GM12874 (cell line): ENCODE results near the gene TOR1AIP1.

Experiments
- TF ChIP-seq, protein P1 (sequence below): IDR thresholded peaks from 2 replicates; pipeline ENCODE4 v1.5.1; 2011; ENCODE audit warnings: low read depth, mild to moderate bottlenecking, control low read depth, low read length, moderate library complexity; ENCODE audit not compliant: insufficient read depth

Gene TOR1AIP1

DNA sequence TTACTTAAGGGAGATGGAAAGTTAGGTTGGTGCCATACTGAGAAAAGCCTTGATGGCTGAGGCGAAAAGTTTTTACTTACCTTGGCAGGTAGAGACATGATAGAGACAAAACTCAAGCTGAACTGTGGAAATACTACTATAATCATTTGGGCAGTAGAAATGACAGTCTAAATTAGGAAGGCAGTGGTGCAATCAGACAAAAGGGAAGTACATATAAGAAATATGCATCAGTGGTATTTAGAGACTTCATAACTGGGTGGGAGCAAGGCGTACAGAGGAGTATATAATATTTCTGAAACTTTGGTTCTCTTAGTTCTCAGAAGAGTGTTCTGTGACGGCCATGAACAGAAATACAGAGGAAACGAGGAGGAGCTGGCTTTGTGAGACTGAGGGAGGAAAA lies 70.1 kb downstream of the TOR1AIP1 start:
- TF ChIP-seq, protein P1, sequence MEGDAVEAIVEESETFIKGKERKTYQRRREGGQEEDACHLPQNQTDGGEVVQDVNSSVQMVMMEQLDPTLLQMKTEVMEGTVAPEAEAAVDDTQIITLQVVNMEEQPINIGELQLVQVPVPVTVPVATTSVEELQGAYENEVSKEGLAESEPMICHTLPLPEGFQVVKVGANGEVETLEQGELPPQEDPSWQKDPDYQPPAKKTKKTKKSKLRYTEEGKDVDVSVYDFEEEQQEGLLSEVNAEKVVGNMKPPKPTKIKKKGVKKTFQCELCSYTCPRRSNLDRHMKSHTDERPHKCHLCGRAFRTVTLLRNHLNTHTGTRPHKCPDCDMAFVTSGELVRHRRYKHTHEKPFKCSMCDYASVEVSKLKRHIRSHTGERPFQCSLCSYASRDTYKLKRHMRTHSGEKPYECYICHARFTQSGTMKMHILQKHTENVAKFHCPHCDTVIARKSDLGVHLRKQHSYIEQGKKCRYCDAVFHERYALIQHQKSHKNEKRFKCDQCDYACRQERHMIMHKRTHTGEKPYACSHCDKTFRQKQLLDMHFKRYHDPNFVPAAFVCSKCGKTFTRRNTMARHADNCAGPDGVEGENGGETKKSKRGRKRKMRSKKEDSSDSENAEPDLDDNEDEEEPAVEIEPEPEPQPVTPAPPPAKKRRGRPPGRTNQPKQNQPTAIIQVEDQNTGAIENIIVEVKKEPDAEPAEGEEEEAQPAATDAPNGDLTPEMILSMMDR: no peak

DNA sequence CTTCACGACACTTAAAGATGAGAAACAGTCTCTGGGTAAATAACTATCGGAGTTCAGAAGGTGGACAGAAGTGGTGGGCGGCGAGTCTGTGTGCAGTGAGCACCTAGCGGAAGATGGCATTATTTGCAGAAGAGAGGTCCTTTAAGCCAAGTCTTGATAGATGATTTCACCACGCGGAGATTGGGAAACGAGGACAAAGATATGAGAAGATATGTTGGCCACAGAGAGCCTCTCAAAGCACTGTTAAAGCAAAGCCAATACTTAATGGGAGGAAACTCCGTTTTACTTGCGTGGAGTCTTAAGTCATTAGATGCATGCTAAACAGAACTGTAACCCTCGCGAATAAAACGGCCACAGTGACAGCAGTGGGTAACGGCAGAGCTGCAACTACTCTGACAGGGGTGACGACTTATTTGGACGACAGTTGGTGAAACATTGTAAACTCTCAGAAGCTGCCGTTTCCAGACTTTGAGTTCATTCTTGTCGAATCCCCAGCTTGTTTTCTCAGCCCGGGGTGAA lies 71.9 kb downstream of the TOR1AIP1 start:
- TF ChIP-seq, protein P1: peak; percentile 33; the same call in 1 of the 2 replicates

DNA sequence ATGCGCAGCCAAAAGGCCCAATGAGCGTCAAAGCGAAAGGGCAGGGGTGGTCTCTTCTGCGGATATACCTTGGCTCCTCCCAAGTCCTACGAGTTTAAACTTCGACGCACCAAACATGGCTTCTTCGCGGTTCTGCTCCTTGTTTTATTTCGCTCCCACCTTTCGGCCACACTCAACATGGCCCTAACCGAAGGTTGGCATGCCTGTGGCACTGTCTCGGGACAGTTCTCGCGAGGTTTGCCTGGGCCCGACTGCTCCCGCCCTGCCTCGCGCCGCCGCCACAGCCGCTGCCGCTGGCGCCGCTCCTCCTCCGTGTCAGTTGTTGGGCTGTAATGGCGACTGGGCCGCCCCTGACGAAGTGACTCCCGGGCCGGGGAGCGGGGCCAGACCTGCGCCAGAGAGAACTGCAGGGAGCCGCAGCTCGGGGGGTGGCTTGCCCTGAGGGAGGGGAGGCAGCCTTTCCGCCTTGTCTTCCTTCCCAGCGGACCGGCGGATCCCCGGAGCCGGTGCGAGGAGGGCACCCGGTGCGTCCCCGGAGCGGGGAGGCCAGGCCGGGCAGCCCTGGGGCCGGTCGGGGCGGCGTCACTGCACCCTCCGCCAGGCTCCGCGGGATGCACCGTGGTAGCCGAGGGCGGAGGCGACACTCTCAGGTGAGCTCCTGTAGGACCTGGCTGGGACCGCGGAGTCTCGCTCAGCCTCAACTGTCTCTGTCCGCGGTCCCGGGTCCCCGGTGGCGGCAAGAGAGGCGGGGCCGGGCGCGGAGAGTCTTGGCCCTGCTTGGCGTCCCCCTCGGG lies 72.6 kb downstream of the TOR1AIP1 start, which contains the start of gene CEP350:
Gene CEP350 (plus strand): TSS at position 318 of the 794 bp plus-strand sequence. CDS start 31,372 bp downstream, outside the sequence.
- TF ChIP-seq, protein P1: no peak

DNA sequence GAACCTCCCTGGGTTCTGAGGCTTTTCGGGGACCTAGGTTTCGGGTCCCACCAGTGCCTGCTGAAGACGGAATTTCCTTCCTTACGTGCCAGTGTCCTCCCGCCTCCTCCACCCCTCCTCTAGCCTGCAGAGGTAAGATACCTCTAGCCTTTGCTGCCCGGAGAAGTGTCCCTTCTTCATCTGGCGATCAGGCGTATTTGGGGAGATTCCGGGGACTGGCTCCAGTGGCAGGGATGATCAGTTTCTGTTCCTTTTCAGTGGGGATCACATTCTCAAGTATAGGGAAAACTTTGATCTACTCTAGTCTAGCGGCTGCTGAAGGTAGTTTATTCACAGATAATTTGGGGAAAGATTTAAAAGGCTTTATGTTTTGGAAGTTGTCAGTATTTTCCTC lies 73.2 kb downstream of the TOR1AIP1 start:
- TF ChIP-seq, protein P1: no peak

DNA sequence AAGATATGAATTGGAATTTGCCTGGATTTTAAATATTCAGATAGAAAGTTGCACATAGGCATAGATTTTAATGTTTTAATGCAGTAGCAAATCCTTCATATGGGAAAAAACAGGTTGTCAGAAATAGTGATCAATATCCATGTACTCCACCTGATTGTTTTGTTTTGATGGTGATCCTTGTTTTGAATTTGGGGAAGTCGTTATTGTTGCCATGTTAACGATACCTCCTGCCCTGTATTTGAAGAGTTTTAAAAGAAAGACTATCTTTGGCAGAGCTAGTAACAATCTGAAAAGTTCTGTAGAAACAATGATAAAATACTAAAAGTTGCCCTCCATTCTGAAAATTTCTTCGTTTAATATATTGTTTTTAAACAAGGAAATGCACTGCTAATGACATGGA lies 73.6 kb downstream of the TOR1AIP1 start:
- TF ChIP-seq, protein P1: no peak

DNA sequence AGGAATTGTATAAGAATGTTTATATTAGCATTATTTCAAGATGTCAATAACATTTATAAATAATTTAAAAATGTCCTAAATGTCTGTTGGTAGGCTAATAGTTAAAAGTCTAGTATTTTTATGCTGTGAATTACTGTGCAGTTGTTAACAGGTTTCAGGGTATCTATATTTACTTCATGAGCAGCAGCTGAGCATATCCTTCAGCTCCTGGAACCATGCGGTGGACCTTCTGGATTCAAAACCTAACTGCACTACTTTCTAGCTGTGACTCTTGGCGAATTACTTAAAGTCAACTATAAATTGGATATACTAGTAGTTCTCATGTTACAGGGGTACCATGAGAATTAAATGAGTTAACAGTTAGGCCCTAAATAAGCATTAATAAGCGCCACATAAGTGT lies 76.3 kb downstream of the TOR1AIP1 start:
- TF ChIP-seq, protein P1: no peak

DNA sequence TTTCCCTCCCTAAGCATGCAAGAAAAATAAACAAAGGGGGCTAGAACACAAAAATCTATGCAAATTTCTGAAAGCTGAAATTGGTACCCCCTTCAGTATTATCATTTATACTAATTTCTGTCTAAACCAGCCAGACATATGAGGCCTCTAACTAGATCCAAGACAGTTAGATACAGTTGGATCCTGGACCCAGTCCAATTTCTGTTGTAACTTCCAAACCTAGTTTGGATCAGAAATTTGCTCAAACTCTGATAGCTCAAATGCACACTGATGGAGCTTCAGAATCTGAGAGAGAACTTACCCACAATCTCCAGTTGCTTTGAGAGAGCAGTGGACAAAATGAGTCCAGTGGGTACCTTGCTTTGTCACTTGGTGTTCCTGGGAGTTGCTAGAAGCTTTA lies 84.5 kb downstream of the TOR1AIP1 start:
- TF ChIP-seq, protein P1: no peak
